GM18519 (cell line): ENCODE data around the gene CCDC91.
"Not testable (repeated sequence)": the region's sequence is repeated elsewhere in the genome, so short reads cannot be mapped to it uniquely, and the experiment has no call there.

ENCODE experiments used
- ATAC-seq: cut with Tn5 transposase; IDR thresholded peaks from one replicate; pipeline ENCODE4 v1.9.1; 2021; ENCODE audit warnings: mild to moderate bottlenecking, moderate library complexity; ENCODE audit not compliant: unreplicated experiment, low FRiP score

The CCDC91 gene

DNA sequence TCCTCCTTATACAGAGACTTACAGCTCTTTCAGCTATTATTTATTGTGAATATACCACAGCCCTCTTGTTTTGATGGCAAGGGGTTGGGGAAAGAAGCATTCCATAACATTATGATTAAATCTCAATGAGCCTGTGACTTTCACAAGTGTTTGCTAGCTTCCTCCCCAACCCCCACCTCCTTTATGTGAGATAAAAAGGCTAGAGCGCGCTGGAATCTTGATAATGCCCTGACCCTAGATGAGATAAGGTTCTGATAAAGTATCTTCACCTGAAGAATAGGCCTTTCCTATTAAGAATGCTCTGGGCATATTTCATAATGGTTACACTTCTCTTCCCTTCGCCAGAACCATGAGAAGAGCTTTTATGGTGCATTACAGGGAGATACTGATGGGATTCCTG lies 236.8 kb downstream of the CCDC91 start:
- ATAC-seq: no peak

GRCh38 chr12:28440081-28440608 lies 249.9 kb downstream of the CCDC91 start:
- no peak for ATAC-seq

GRCh38 chr12:28442101-28442500 lies 251.8 kb downstream of the CCDC91 start:
- no peak for ATAC-seq

- ATAC-seq: no peak
Measured at GRCh38 chr12:28443337-28443736, 253.1 kb downstream of the CCDC91 start.

GRCh38 chr12:28446031-28446430 lies 255.8 kb downstream of the CCDC91 start:
- no peak for ATAC-seq

GRCh38 chr12:28453686-28454085 lies 263.4 kb downstream of the CCDC91 start:
- no peak for ATAC-seq

DNA sequence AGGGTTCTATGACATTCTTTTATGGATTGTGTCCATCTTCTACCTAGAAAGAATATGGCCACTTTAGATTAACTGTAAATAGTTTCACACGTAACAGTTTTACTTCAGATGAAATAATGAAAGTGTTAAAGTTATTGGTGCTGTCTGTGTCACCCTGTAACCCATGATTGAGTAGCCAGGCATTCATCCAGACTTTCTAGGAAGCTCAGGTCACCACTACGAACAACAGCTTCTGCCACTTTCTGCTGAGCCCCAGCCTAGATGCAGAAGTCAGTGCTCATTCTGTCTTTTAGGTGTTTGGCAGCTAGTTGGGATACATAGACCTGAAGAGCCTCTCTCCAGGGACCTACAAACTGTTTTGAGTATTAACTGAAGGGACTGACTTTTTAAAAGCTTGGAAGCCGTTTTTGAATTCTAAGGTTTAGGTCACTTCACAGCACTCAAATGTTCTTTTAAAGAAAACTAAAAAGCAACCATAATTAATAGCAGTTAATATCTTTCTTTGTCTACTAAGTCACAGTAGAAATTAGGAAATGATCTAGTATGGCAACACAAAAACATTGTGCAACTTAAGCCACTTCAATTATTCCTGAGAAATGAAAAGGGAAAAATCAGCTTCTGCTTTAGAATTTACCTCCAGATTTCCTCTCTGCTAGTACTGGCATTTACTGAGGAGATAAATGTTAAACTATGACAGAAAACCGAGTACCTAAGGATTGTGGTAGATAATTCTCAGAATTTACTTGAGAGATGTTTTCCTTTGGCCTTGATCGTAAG lies 266.9 kb downstream of the CCDC91 start:
- no peak for ATAC-seq

GRCh38 chr12:28457785-28458184 lies 267.5 kb downstream of the CCDC91 start:
- no peak for ATAC-seq

- ATAC-seq: no peak
Measured at GRCh38 chr12:28459481-28459880, 269.2 kb downstream of the CCDC91 start.

- ATAC-seq: peak; percentile 61
Measured at GRCh38 chr12:28460420-28461130, 270.3 kb downstream of the CCDC91 start.

- no peak for ATAC-seq
Measured at GRCh38 chr12:28463396-28463795, 273.1 kb downstream of the CCDC91 start.

DNA sequence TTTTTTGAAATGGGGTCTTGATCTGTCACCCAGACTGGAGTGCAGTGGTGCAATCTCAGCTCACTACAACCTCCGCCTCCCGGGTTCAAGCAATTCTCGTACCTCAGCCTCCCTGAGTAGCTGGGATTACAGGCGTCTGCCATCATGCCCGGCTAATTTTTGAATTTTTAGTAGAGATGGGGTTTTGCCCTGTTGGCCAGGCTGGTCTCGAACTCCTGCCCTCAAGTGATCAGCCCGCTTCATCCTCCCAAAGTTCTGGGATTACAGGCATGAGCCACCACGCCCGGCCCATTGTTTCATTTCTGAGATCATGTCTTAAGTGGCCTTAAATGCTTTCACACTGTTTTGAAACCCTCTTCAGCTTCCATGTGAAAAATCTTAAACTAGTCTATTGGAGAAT lies 281.5 kb downstream of the CCDC91 start:
- ATAC-seq: not testable (repeated sequence)

- ATAC-seq: not testable (repeated sequence)
Measured at GRCh38 chr12:28476206-28476605, 285.9 kb downstream of the CCDC91 start.

DNA sequence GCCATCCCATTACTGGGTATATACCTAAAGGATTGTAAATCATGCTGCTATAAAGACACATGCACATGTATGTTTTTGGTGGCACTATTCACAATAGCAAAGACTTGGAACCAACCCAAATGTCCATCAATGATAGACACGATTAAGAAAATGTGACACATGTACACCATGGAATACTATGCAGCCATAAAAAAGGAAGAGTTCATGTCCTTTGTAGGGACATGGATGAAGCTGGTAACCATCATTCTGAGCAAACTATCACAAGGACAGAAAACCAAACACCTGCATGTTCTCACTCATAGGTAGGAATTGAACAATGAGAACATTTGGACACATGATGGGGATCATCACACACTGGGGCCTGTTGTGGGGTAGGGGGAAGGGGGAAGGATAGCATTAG lies 288.8 kb downstream of the CCDC91 start:
- ATAC-seq: not testable (repeated sequence)

DNA sequence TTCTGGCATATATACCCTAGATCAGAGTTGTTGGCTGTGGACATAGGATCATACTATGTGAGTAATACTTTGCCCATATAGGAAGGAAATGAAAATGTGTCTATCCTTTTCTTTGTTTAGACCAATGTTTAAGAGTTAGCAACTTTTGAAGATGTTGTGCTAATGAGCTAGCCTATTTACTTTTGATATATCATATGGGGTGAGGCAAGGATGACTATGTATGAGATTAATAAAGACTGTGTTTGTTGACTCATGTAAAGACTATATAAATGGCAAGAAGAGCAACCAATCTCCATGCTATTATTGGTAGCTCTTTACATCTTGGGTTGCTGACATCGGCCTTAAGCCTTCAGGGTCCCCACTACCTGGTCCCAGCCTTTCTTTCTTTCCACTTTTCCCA lies 289.4 kb downstream of the CCDC91 start:
- ATAC-seq: no peak

- no peak for ATAC-seq
Measured at GRCh38 chr12:28484156-28484555, 293.9 kb downstream of the CCDC91 start.

GRCh38 chr12:28486521-28486920 lies 296.3 kb downstream of the CCDC91 start:
- ATAC-seq: no peak

DNA sequence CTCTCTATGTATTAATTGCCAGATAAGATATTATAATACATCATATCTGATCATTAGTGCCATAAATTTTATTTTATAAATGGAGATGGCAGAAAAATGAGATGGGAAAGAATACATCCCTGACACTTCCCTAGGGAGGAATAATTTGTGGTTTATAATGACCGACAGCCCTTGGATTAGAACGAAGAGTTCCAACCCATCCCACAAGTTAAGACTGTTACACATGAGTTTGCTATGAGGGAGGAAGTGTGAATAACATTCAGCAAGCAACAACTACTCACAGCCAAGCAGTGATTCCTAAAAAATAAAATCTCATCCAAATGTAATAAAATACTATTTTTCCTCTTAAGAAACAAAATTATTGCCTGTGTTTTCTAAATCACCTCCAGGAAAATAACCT lies 299.0 kb downstream of the CCDC91 start:
- no peak for ATAC-seq

DNA sequence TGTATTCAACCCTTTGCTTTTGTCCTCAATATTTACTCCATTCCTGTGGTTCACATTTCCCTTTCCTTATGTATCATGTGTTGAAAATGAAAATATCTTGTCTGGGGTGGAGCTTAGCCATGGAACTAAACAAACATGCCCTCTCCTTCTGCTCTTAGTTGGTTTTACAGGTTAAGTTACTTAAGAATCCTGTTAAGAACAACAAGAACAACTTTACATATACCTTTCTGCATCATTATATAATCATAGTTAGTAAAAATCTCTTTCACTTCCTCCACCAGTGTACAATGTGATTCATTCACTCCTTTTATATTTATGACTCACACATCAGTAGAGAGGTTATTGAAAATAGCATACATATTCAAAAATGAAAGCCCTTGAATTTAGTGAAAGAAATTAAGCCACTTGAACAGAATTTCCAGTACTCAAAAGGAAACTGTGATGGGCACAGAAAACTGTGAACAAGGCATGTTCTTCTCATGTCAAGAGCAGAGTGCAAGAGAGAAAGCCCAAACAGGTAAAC lies 307.7 kb downstream of the CCDC91 start:
- peak; percentile 99 for ATAC-seq

DNA sequence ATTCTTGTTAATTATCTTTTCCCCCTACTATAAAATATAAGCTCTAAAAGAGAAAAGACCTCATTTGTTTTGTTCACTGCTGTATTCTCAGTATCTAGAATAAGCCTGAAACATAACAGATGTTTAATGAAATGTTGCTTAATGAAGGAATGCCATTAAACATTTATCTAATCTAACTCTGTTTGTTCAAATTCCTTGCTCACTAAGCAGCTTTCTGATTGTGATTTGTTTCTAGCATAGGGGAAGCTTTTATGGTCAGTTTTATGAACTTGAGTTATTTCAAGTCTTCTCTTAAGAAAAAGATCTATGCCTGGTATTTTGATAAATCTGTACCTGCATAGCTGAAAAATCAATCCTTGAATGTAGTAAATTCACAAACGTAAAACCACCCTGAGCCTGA lies 308.6 kb downstream of the CCDC91 start:
- no peak for ATAC-seq

DNA sequence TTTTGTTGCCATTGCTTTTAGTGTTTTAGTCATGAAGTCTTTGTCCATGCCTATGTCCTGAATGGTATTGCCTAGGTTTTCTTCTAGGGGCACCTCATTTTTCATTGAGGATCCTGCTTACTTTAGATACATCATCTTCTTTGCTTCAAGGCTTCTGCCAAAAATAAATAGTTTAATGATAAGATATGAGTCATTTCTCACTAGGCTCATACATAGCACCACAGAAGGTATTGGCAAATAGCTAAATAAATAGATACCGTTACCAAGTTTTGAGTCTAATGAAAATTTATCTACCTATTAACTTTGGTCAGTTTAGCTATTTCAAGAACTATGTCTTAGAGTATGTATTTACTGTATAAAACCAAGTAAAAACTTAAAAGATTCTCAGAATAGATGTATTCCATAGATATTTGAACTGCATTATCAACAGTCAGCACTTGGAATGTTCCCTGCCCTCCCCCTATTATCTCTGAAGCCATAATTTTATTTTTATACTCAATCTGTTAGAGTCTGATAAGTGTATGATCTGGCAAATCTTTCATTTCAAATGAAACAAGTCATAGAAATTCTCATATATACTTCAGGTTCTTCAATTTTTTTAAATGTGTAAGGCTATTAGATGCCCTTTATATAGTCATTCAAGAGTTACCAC lies 310.2 kb downstream of the CCDC91 start:
- no peak for ATAC-seq
